ENCODE measurements around the gene SLC30A1.

GRCh38 chr1:211527006-211527405 lies 52.0 kb downstream of the SLC30A1 start:
- TF ChIP-seq POLR2A (IDR thresholded peaks at IDR 0.05; ENCODE audit: low read length) (no peak), GATA1 (IDR thresholded peaks at IDR 0.05; ENCODE audit: low read depth, low read length) (no peak)
